ENCODE results near the gene CYTH3.

The CYTH3 gene

GRCh38 chr7:6142871-6143380, 129.5 kb downstream of the CYTH3 start:
- DNase-seq = no peak

- DNase-seq = no peak
These were observed 133.0 kb downstream of the CYTH3 start for GRCh38 chr7:6139189-6139996.

GRCh38 chr7:6136475-6136874, 135.9 kb downstream of the CYTH3 start:
- no peak for DNase-seq

GRCh38 chr7:6133249-6133648, 139.2 kb downstream of the CYTH3 start:
- DNase-seq = no peak

GRCh38 chr7:6130007-6130587, 142.3 kb downstream of the CYTH3 start:
- DNase-seq = no peak

GRCh38 chr7:6128205-6128604, 144.2 kb downstream of the CYTH3 start:
- no peak for DNase-seq

GRCh38 chr7:6127110-6127490, 145.3 kb downstream of the CYTH3 start:
- DNase-seq = no peak

- DNase-seq = no peak
These were observed 148.6 kb downstream of the CYTH3 start for GRCh38 chr7:6123843-6124242.

- DNase-seq = no peak
These were observed 151.3 kb downstream of the CYTH3 start for GRCh38 chr7:6121141-6121540.

GRCh38 chr7:6117533-6117932, 154.9 kb downstream of the CYTH3 start:
- DNase-seq = no peak

GRCh38 chr7:6116211-6116610, 156.2 kb downstream of the CYTH3 start:
- DNase-seq = no peak

Data from stimulated activated naive CD4-positive, alpha-beta T cell (primary cell).